ENCODE measurements around the gene ZNF532. TPM values are rescaled to one million over a fixed set of nuclear protein-coding genes. Genes with fewer than 3 reads are reported as not detected.

The ZNF532 gene
- total RNA-seq, 1 experiment from 2014 or later = 49.8 TPM

DNA sequence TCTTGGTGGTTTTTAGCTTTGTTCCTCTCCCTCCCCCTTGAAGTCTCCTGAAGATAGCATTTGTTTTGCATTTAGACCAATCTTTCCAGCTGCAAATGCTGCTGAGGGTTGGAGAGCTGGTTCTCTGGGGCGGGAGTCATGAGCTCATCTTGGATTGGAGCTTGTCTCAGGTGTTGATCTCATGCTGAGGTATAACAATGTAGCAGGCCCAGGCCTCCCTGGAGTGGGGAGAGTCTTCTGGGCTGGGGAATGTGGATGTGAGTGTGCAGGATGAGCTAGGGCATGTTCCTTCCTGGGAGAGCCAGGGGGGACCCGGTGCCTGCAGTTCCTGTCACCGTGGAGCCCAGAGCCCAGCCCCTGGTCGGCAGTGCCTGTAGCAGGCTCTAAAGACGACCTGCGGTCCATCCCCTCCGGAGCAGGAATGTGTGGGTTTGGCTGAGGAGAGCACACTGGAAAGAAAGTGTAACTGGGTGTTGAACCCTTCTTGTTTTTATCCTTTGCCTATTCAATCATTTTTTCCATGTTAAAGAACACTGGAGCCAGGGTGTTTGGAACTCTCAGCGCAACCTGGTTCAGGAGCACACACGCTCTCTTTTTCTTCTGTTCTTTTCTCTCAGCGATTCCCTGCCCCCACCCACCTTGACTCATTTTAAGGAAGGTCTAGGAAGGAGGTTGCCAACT, 2.7 kb downstream of the ZNF532 start:
- DNase-seq (ENCODE audit: low read depth, low spot score) = no peak
- intact Hi-C loops (cut with micrococcal nuclease; ENCODE audit: unreplicated experiment) = no loop called here

DNA sequence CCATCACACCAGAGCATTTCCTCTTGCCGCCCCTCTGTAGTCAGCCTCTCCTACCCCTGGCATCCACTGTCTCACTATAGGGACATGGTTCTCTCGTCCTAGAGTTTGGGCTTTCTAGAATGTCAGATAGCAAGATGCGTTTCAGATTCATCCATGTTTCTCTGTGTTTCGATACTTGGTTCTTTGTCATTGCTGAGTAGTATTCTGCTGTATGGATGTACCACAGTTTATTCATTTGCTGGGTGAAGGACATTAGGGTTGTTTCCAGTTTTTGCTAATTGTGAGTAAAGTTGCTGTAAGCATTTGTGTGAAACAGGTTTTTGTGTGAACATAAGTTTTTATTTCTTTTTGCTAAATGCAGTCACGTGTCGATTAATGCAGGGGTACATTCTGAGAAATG, 3.8 kb downstream of the ZNF532 start:
- Histone ChIP-seq H3K27me3 (ENCODE audit: control insufficient read depth, insufficient read depth, low read length) (no peaks in the 10 kb centered on the region), H3K9me3 (ENCODE audit: control insufficient read depth, insufficient read depth, low read depth, low read length) (no peaks in the 10 kb centered on the region), H3K27ac (ENCODE audit: low read length) (peak overlapping the region; percentile 57; the same call in 1 of the 2 replicates), H3K4me1 (ENCODE audit: control insufficient read depth, insufficient read depth, low read length) (peaks cover 26% of the 10 kb centered on the region), H3K36me3 (ENCODE audit: control insufficient read depth, insufficient read depth, low read length) (no peaks in the 10 kb centered on the region), H3K4me3 (ENCODE audit: low read depth in 2 of 2, low read length in 2 of 2) (no peak overlapping the region)
- ATAC-seq (no peak), DNase-seq (ENCODE audit: low read depth, low spot score) (no peak)
- ChIA-PET POLR2A (no interaction called here), CTCF (no interaction called here)
- in situ Hi-C loops (cut with HindIII; ENCODE audit: low pct_unique_long_range_greater_than_20kb, low sequenced_read_pairs) = no loop called here
- intact Hi-C loops (cut with micrococcal nuclease; ENCODE audit: unreplicated experiment) = no loop called here
- TF ChIP-seq, protein P1, sequence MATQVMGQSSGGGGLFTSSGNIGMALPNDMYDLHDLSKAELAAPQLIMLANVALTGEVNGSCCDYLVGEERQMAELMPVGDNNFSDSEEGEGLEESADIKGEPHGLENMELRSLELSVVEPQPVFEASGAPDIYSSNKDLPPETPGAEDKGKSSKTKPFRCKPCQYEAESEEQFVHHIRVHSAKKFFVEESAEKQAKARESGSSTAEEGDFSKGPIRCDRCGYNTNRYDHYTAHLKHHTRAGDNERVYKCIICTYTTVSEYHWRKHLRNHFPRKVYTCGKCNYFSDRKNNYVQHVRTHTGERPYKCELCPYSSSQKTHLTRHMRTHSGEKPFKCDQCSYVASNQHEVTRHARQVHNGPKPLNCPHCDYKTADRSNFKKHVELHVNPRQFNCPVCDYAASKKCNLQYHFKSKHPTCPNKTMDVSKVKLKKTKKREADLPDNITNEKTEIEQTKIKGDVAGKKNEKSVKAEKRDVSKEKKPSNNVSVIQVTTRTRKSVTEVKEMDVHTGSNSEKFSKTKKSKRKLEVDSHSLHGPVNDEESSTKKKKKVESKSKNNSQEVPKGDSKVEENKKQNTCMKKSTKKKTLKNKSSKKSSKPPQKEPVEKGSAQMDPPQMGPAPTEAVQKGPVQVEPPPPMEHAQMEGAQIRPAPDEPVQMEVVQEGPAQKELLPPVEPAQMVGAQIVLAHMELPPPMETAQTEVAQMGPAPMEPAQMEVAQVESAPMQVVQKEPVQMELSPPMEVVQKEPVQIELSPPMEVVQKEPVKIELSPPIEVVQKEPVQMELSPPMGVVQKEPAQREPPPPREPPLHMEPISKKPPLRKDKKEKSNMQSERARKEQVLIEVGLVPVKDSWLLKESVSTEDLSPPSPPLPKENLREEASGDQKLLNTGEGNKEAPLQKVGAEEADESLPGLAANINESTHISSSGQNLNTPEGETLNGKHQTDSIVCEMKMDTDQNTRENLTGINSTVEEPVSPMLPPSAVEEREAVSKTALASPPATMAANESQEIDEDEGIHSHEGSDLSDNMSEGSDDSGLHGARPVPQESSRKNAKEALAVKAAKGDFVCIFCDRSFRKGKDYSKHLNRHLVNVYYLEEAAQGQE (IDR thresholded peaks at IDR 0.05; ENCODE audit: insufficient read depth in 1 of 2, low read depth in 2 of 2, low read length in 1 of 2) = no peak
- TF ChIP-seq SIN3A (IDR thresholded peaks at IDR 0.05; ENCODE audit: borderline replicate concordance, insufficient read depth, low read depth, low read length) = no peak
- TF ChIP-seq POLR2AphosphoS5 (IDR thresholded peaks at IDR 0.05; ENCODE audit: low read depth, low read length) = no peak
- no peak for TF ChIP-seq TCF7L2 (IDR thresholded peaks at IDR 0.05; ENCODE audit: low read depth, low read length)
- TF ChIP-seq, protein P2, sequence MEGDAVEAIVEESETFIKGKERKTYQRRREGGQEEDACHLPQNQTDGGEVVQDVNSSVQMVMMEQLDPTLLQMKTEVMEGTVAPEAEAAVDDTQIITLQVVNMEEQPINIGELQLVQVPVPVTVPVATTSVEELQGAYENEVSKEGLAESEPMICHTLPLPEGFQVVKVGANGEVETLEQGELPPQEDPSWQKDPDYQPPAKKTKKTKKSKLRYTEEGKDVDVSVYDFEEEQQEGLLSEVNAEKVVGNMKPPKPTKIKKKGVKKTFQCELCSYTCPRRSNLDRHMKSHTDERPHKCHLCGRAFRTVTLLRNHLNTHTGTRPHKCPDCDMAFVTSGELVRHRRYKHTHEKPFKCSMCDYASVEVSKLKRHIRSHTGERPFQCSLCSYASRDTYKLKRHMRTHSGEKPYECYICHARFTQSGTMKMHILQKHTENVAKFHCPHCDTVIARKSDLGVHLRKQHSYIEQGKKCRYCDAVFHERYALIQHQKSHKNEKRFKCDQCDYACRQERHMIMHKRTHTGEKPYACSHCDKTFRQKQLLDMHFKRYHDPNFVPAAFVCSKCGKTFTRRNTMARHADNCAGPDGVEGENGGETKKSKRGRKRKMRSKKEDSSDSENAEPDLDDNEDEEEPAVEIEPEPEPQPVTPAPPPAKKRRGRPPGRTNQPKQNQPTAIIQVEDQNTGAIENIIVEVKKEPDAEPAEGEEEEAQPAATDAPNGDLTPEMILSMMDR (IDR thresholded peaks at IDR 0.05) = no peak
- BruUV-seq (replicated peaks) = no TSS peak

More for the DNA sequence above, 2.7 kb downstream of the ZNF532 start:
- in situ Hi-C loops (cut with HindIII; ENCODE audit: low pct_unique_long_range_greater_than_20kb, low sequenced_read_pairs) = no loop called here
- peak overlapping the region; percentile 79; the same call in 1 of the 2 replicates for H3K27ac ChIP-seq (ENCODE audit: low read length)
- no TSS peak for BruUV-seq (replicated peaks)
- no peaks in the 10 kb centered on the region for H3K36me3 ChIP-seq (ENCODE audit: control insufficient read depth, insufficient read depth, low read length)
- TF ChIP-seq, protein P1 (IDR thresholded peaks at IDR 0.05; ENCODE audit: insufficient read depth in 1 of 2, low read depth in 2 of 2, low read length in 1 of 2) = no peak
- TF ChIP-seq, protein P2 (IDR thresholded peaks at IDR 0.05) = no peak
- TF ChIP-seq SIN3A (IDR thresholded peaks at IDR 0.05; ENCODE audit: borderline replicate concordance, insufficient read depth, low read depth, low read length) = no peak
- TF ChIP-seq TCF7L2 (IDR thresholded peaks at IDR 0.05; ENCODE audit: low read depth, low read length) = no peak
- TF ChIP-seq POLR2AphosphoS5 (IDR thresholded peaks at IDR 0.05; ENCODE audit: low read depth, low read length) = no peak
- ChIA-PET POLR2A (no interaction called here), CTCF (no interaction called here)
- ATAC-seq = no peak
- no peak overlapping the region for H3K4me3 ChIP-seq (ENCODE audit: low read depth in 2 of 2, low read length in 2 of 2)
- H3K9me3 ChIP-seq (ENCODE audit: control insufficient read depth, insufficient read depth, low read depth, low read length) = no peaks in the 10 kb centered on the region
- H3K4me1 ChIP-seq (ENCODE audit: control insufficient read depth, insufficient read depth, low read length) = peaks cover 32% of the 10 kb centered on the region
- H3K27me3 ChIP-seq (ENCODE audit: control insufficient read depth, insufficient read depth, low read length) = no peaks in the 10 kb centered on the region
